ENCODE results near the gene LPO.

DNA sequence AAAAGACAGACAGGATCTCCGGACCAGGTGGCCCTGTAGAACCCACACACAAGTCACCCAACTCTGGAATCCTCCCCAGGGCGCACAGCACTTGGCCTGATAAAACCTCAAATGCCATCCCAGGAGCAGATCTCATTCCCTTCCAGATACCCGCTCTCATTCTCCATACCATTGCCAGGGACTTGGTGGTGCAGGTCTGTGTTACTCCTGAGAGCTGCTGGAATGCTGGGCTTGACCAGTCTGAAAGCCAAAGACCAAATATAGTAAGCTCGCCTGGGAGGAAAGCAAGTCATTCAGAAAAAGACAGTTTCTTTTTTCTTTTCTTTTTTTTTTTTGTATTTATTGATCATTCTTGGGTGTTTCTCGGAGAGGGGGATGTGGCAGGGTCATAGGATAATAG is 30.0 kb upstream of the LPO start:
- TF ChIP-seq POLR2A (IDR thresholded peaks at IDR 0.05) (no peak), POLR2AphosphoS5 (IDR thresholded peaks at IDR 0.05) (no peak), EP300 (IDR thresholded peaks at IDR 0.05) (no peak)
- TF ChIP-seq, protein P1, sequence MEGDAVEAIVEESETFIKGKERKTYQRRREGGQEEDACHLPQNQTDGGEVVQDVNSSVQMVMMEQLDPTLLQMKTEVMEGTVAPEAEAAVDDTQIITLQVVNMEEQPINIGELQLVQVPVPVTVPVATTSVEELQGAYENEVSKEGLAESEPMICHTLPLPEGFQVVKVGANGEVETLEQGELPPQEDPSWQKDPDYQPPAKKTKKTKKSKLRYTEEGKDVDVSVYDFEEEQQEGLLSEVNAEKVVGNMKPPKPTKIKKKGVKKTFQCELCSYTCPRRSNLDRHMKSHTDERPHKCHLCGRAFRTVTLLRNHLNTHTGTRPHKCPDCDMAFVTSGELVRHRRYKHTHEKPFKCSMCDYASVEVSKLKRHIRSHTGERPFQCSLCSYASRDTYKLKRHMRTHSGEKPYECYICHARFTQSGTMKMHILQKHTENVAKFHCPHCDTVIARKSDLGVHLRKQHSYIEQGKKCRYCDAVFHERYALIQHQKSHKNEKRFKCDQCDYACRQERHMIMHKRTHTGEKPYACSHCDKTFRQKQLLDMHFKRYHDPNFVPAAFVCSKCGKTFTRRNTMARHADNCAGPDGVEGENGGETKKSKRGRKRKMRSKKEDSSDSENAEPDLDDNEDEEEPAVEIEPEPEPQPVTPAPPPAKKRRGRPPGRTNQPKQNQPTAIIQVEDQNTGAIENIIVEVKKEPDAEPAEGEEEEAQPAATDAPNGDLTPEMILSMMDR (IDR thresholded peaks at IDR 0.05), result no peak
